Suprapubic skin (tissue), 4 donors: ENCODE results near the gene GAST. TPM values are rescaled to one million over a fixed set of nuclear protein-coding genes. Genes with fewer than 3 reads are reported as not detected.

Experiments used
- DNase-seq, 2 donors: peaks; one replicate each; pipeline ENCODE4 v3.0.0-alpha.2; 2019; ENCODE audit warnings: low spot score in 2 of 2
- H3K27ac ChIP-seq: fragments of 200-600 bp; sonication (generic); one replicate; pipeline ENCODE4 v1.5.1; 2019
- H3K27me3 ChIP-seq: fragments of 200-600 bp; sonication (generic); one replicate; pipeline ENCODE4 v1.5.1; 2019
- H3K36me3 ChIP-seq: fragments of 200-600 bp; sonication (generic); one replicate; pipeline ENCODE4 v1.5.1; 2019
- H3K4me1 ChIP-seq: fragments of 200-600 bp; sonication (generic); one replicate; pipeline ENCODE4 v1.5.1; 2019
- H3K4me3 ChIP-seq: fragments of 200-600 bp; sonication (generic); one replicate; pipeline ENCODE4 v1.5.1; 2019; ENCODE audit warnings: mild to moderate bottlenecking
- H3K9me3 ChIP-seq: fragments of 200-600 bp; sonication (generic); one replicate; pipeline ENCODE4 v1.5.1; 2019
- CTCF ChIP-seq, 2 donors: fragments of 200-600 bp in 1 of 2; fragments of 450-650 bp in 1 of 2; sonication (generic) in 1 of 2; IDR thresholded peaks; one replicate each; pipeline ENCODE4 v1.5.1; 2016 to 2019; ENCODE audit warnings: antibody characterized with exemption in 2 of 2, mild to moderate bottlenecking in 1 of 2, moderate library complexity in 1 of 2
- EP300 ChIP-seq: sonication (generic); formaldehyde crosslinking; IDR thresholded peaks from one replicate; pipeline ENCODE4 v1.6.1; 2017; ENCODE audit warnings: antibody characterized with exemption
- POLR2A ChIP-seq, 2 donors: fragments of 450-650 bp; IDR thresholded peaks; one replicate each; pipeline ENCODE4 v1.6.1; 2017; ENCODE audit warnings: antibody characterized with exemption in 2 of 2, mild to moderate bottlenecking in 2 of 2, moderate library complexity in 2 of 2
- POLR2AphosphoS5 ChIP-seq, 3 donors: sonication (generic); formaldehyde crosslinking; IDR thresholded peaks; one replicate each; pipeline ENCODE4 v1.6.1; 2017; ENCODE audit warnings: antibody characterized with exemption in 3 of 3
- WGBS: methylation state at CpG from one replicate; pipeline ENCODE4 v1.1.5; 2018; 5-methylcytosine and 5-hydroxymethylcytosine counted together
- total RNA-seq, 4 donors: library from RNA; depleted of rRNA; stranded (reverse); fragments of >200 nt; gene quantifications; one replicate each; pipeline ENCODE4 v1.1.0, GENCODE V29; 2016

GAST gene
- not detected for total RNA-seq

GRCh38 chr17:41711669-41712400, at the start of gene GAST:
TSS of gene GAST (plus strand) at chr17:41712331. CDS start at chr17:41715437, 3,106 bp downstream.
- Histone ChIP-seq H3K27me3 (peaks cover 3% of the 10 kb centered on the region), H3K9me3 (no peaks in the 10 kb centered on the region), H3K36me3 (no peaks in the 10 kb centered on the region), H3K4me1 (peaks cover 2% of the 10 kb centered on the region), H3K4me3 (no peak within 1 kb of the TSS), H3K27ac (no peak within 1 kb of the TSS)
- no peak for TF ChIP-seq POLR2AphosphoS5 (IDR thresholded peaks at IDR 0.05)
- no peak for TF ChIP-seq CTCF (IDR thresholded peaks at IDR 0.05)
- TF ChIP-seq EP300 = no peak
- no peak for TF ChIP-seq POLR2A (IDR thresholded peaks at IDR 0.05)
- WGBS = 86% methylated on average over 9 of the region's 12 CpGs
- no peak for DNase-seq

- H3K27ac ChIP-seq = peak overlapping the region; percentile 99
These were observed 48.5 kb upstream of the GAST start for GRCh38 chr17:41663451-41664171.

GRCh38 chr17:41664172-41664457, 48.0 kb upstream of the GAST start:
- Histone ChIP-seq H3K36me3 (no peaks in the 10 kb centered on the region), H3K4me1 (peaks cover 76% of the 10 kb centered on the region), H3K27me3 (no peaks in the 10 kb centered on the region), H3K9me3 (no peaks in the 10 kb centered on the region), H3K27ac (peak overlapping the region; percentile 99), H3K4me3 (no peak overlapping the region)
- no peak for DNase-seq
- TF ChIP-seq POLR2A (IDR thresholded peaks at IDR 0.05) (no peak), EP300 (no peak), POLR2AphosphoS5 (IDR thresholded peaks at IDR 0.05) (no peak), CTCF (IDR thresholded peaks at IDR 0.05) (no peak)
- 80% methylated on average over 2 of the region's 2 CpGs for WGBS

More at GRCh38 chr17:41663451-41664171, 48.5 kb upstream of the GAST start:
- no peaks in the 10 kb centered on the region for H3K27me3 ChIP-seq
- H3K4me1 ChIP-seq = peaks cover 81% of the 10 kb centered on the region
- H3K36me3 ChIP-seq = no peaks in the 10 kb centered on the region
- no peak for TF ChIP-seq EP300
- no peak for TF ChIP-seq POLR2AphosphoS5 (IDR thresholded peaks at IDR 0.05)
- TF ChIP-seq CTCF (IDR thresholded peaks at IDR 0.05) = no peak
- TF ChIP-seq POLR2A (IDR thresholded peaks at IDR 0.05) = no peak
- DNase-seq = no peak
- 47% methylated on average over 8 of the region's 8 CpGs for WGBS
- no peak overlapping the region for H3K4me3 ChIP-seq
- no peaks in the 10 kb centered on the region for H3K9me3 ChIP-seq

- Histone ChIP-seq H3K4me1 (peaks cover 68% of the 10 kb centered on the region), H3K27ac (peak overlapping the region; percentile 99), H3K4me3 (peak overlapping the region; percentile 48), H3K9me3 (no peaks in the 10 kb centered on the region), H3K36me3 (no peaks in the 10 kb centered on the region), H3K27me3 (no peaks in the 10 kb centered on the region)
- 41% methylated on average over 15 of the region's 15 CpGs for WGBS
- no peak for DNase-seq
- TF ChIP-seq EP300 (no peak), POLR2AphosphoS5 (IDR thresholded peaks at IDR 0.05) (no peak), POLR2A (IDR thresholded peaks at IDR 0.05) (no peak)
These were observed 47.3 kb upstream of the GAST start for GRCh38 chr17:41664587-41665565.

- H3K9me3 ChIP-seq = no peaks in the 10 kb centered on the region
- peak overlapping the region; percentile 48 for H3K4me3 ChIP-seq
- peak; percentile 92 to 94 for DNase-seq
- WGBS = under 1% methylated on average over 25 of the region's 39 CpGs
- peak overlapping the region; percentile 99 for H3K27ac ChIP-seq
- H3K4me1 ChIP-seq = peaks cover 60% of the 10 kb centered on the region
- peak in 2 of 3 donors; percentile 50 to 78 for TF ChIP-seq POLR2AphosphoS5 (IDR thresholded peaks at IDR 0.05)
- no peak for TF ChIP-seq EP300
- peak in 1 of 2 donors; percentile 13 for TF ChIP-seq POLR2A (IDR thresholded peaks at IDR 0.05)
- TF ChIP-seq CTCF (IDR thresholded peaks at IDR 0.05) = peak; percentile 86 to 98
- H3K36me3 ChIP-seq = no peaks in the 10 kb centered on the region
- H3K27me3 ChIP-seq = no peaks in the 10 kb centered on the region
These were observed 46.4 kb upstream of the GAST start for GRCh38 chr17:41665566-41666236.
